ENCODE results near the gene IPCEF1. TPM values are rescaled to one million over a fixed set of nuclear protein-coding genes. Genes with fewer than 3 reads are reported as not detected.

The IPCEF1 gene
- total and polyA plus RNA-seq, 2 of the 4 experiments (the other 2 are of a cell fraction): under 0.01 to 0.03 TPM

GRCh38 chr6:154358019-154358545, 1.5 kb upstream of the IPCEF1 start:
- Histone ChIP-seq H2AK5ac (ENCODE audit: low read depth, low read length) (peak overlapping the region; percentile 13; the same call in 1 of the 2 replicates), H3K79me1 (ENCODE audit: low read depth in 1 of 2, low read length in 2 of 2) (no peaks in the 10 kb centered on the region), H3K27me3 (ENCODE audit: control insufficient read depth, insufficient read depth, low read length) (no peaks in the 10 kb centered on the region), H2BK15ac (ENCODE audit: low read depth, low read length) (0 out of 3 replicates have a peak overlapping the region, but pooled peaks have one; percentile 54), H3K18ac (ENCODE audit: low read depth, low read length) (no peak overlapping the region; the same call in 1 of the 2 replicates), H3K36me3 (ENCODE audit: control insufficient read depth, insufficient read depth, low read length) (no peaks in the 10 kb centered on the region), H2BK20ac (ENCODE audit: low read depth, low read length) (no peak overlapping the region), H3K9me3 (ENCODE audit: control insufficient read depth, insufficient read depth, low read length) (no peaks in the 10 kb centered on the region), H2BK5ac (ENCODE audit: low read depth, low read length, poor library complexity, severe bottlenecking) (no peak overlapping the region), H4K5ac (ENCODE audit: low read depth, low read length) (no peak overlapping the region), H4K20me1 (ENCODE audit: insufficient read depth, low read length) (no peaks in the 10 kb centered on the region), H4K8ac (ENCODE audit: low read depth in 2 of 2, low read length in 2 of 2) (no peak overlapping the region), H3K23ac (ENCODE audit: low read depth, low read length) (no peak overlapping the region), H3K9me1 (ENCODE audit: insufficient read depth, low read length) (no peaks in the 10 kb centered on the region), H3K4me3 (ENCODE audit: insufficient read depth, low read depth, low read length) (no peak overlapping the region), H3K56ac (ENCODE audit: extremely low read depth, insufficient read depth, low read length) (no peak overlapping the region), H3K14ac (replicated peaks; ENCODE audit: low read depth, low read length) (no peak overlapping the region), H2AFZ (replicated peaks; ENCODE audit: low read length, poor library complexity) (no peak overlapping the region), H3K27ac (ENCODE audit: insufficient read depth, low read length) (no peak overlapping the region), H4K91ac (ENCODE audit: insufficient read depth, low read depth, low read length) (no peak overlapping the region), H2AK9ac (replicated peaks; ENCODE audit: low read depth, low read length, poor library complexity) (no peak overlapping the region), H3K4me1 (ENCODE audit: control insufficient read depth, insufficient read depth, low read length) (peaks cover 5% of the 10 kb centered on the region), H3K4me2 (ENCODE audit: low read depth, low read length) (no peak overlapping the region), H3K4ac (ENCODE audit: low read depth, low read length) (no peak overlapping the region), H2BK120ac (ENCODE audit: low read depth, low read length) (no peak overlapping the region), H3K9ac (ENCODE audit: low read depth, low read length) (no peak overlapping the region)
- DNase-seq (peak; percentile 31), ATAC-seq (ENCODE audit: low read depth) (peak; percentile 19; the same call in 1 of the 2 replicates)
- in situ Hi-C loops (cut with MboI; ENCODE audit: low sequenced_read_pairs): no loop called here
- BruUV-seq (replicated peaks): no TSS peak
- dilution Hi-C loops (cut with HindIII; ENCODE audit: low sequenced_read_pairs, unreplicated experiment): loop anchor here (25.0 kb wide), 1 partner anchor 196 kb away; no protein-coding TSS in a partner anchor
- TF ChIP-seq SMC3 (IDR thresholded peaks at IDR 0.05; ENCODE audit: low read depth, low read length) (no peak), RFX5 (IDR thresholded peaks at IDR 0.05; ENCODE audit: low read depth, low read length) (no peak), POLR2A (IDR thresholded peaks at IDR 0.05; ENCODE audit: low read depth, low read length) (no peak), CEBPB (IDR thresholded peaks at IDR 0.05; ENCODE audit: low read depth, low read length) (no peak)
- intact Hi-C loops (cut with micrococcal nuclease): no loop called here
- POLR2A ChIA-PET (ENCODE audit: unreplicated experiment): no interaction called here
- CTCF ChIA-PET: no interaction called here
- no CpG with 5 or more reads among the region's 5 CpGs for WGBS, 2 experiments (ENCODE audit: extremely low coverage in 2 of 2, insufficient read length in 1 of 2)
